ENCODE measurements around the gene PPM1E.

DNA sequence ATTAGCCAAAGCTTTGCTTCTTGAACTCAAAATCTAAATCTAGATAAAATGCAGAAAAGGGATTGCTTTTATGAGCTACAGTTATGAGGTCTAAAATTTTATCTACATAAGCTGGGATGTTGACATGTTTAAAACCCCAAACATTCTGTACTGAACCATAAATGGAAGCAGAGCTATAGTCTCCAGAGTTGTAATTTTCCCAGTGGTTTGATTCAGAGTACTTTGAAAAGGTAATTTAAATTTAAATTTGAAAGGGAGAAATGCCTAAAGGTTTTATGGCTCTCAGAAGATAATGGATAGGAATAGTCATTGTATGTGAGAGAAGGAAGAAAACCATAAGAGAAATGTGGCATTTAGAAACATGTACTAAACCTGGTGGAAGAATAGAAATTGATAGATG, 163.2 kb downstream of the PPM1E start:
- no peak for TF ChIP-seq EZH2 (IDR thresholded peaks at IDR 0.05)
- no peak for TF ChIP-seq FOXP2 (optimal IDR thresholded peaks at IDR 0.05; ENCODE audit: control extremely low read depth, extremely low read length, insufficient read depth)
- TF ChIP-seq POLR2AphosphoS5 (IDR thresholded peaks at IDR 0.05; ENCODE audit: borderline replicate concordance, low read depth, low read length), result no peak
